HG03565 (cell line): ENCODE data around the gene AOPEP.

Source experiments
- ATAC-seq: cut with Tn5 transposase; IDR thresholded peaks from one replicate; pipeline ENCODE4 v1.9.1; 2021; ENCODE audit warnings: mild to moderate bottlenecking, moderate library complexity; ENCODE audit not compliant: unreplicated experiment

The AOPEP gene

GRCh38 chr9:95073042-95073607 is 346.6 kb downstream of the AOPEP start:
- ATAC-seq: no peak

DNA sequence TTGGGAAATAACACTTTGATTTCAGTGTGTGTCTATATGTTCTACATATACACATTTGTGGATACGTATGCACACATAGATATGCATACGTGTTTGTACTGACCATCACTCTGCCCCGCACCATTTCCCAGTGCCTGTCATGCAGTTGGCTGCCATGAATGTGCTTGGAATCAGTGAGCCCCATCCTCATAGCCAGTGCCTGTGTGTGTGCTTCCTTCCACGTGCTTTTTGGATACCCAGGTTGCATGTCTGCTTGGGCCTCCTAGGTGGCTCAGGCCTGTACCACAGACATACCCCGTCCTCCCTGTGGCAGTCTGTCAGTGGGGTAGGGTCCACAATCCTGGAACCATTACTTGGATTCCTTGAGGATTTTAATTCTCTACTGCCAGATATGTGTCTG is 347.4 kb downstream of the AOPEP start:
- ATAC-seq: no peak

DNA sequence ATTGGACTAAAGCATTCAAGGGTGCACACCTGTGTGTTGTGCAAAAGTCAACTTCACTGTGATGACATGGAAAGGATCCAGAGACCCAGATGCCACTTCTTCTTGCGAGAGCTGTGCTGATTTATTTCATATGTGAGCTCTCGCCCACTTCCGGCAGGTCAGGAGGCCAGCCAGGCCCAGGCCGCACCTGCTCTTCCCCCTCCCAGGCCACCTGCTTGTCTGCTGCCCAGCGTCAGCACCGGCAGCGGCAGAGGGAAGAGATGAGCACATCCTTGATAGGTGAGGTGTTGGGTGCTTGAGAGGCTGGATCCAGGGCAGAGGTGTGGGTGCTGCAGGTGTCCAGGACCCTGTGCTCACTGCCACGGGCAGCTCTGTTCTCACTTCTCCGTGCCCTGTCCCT is 348.1 kb downstream of the AOPEP start:
- no peak for ATAC-seq

DNA sequence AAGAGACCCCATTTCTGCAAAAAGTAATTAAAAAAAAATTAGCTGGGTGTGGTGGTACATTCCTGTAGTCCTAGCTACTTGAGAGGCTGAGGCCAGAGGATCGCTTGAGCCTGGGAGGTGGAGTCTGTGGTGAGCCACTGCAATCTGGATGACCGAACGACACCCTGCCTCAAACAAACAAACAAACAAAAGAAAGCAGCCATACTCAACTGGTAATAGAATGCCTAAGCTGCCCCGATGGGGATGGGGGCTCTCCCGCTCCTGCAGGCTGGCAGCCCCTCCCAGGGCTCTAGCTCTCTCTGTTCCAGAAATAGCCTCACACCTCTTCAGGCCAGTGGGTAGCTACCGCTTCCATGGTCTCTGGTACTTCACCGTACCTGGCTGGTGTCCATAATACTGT is 349.2 kb downstream of the AOPEP start:
- ATAC-seq: no peak

GRCh38 chr9:95076696-95077052 is 350.2 kb downstream of the AOPEP start:
- ATAC-seq: no peak

DNA sequence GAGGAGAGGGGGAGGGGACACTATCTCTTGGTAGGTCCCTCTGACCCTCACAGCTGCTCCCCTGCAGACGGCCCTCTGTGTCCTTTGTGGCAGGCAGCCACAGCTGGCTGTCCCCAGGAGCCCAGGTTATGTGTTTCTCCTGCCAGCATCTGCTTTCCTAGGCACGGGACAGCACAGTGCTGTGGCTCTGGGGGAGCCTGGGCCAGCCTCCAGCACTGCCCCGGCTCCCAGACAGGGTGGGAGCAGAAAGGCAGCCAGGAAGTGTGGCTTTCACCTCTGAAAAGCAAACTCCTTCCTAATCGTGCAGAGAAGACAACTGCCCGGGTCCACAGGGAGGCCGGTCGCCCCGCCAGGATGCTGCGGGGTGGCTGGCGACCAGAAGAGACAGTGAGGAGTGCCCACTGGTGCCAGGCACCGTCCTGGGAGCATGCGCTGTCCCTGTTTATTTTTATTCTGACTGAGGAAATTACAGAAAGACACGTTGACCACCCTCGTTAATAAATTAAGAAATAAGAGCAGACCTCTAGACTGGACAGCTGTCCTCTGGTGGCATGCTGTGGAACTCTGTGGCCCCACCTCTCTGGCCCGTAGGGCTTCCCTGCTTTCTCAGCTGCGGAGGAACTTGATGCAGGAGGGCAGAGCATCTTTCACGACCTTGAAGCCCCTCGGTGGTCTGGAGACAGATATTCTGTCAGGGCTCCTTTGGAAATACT is 350.7 kb downstream of the AOPEP start:
- ATAC-seq: no peak

- no peak for ATAC-seq
Observed at GRCh38 chr9:95077766-95078370, 351.4 kb downstream of the AOPEP start.

DNA sequence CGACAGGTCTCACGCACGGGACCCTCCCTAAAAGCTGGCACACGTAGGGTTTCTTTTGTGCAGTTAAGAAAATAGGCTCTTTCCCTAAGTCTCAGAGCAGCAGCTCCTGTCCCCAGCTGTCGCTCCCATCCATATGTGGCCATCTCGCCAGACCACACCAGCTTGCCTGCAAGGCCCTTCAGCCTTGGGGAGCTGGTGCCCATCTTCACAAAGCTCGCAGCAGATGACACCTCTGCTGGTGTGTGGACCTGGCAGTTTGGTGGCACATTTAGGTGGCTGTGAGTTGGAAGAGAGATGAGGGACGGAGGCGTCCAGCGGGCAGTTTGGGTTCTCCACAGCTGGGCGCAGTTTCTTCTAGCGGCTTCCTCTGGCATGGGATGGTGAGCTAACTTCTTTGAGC is 352.0 kb downstream of the AOPEP start:
- ATAC-seq: no peak

DNA sequence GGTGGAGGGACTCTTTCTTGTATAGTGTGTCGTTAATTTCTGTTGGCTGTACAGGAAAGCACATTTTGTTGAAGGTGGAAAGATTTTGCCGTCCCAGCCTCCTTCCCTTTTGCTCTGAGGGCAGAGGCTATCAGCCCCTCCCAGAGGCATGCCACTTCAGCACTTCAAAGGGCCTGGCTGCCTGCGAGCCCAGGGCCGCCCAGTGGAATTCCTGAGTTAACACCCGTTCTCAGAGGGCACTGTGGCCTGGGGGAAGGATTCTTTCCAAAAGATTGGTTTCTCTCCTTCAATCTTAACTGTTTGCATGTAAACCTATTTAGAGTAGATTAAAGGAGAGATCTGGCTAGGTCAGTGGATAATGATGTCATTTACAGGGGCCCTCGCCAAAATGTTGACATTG is 352.4 kb downstream of the AOPEP start:
- ATAC-seq: no peak

- no peak for ATAC-seq
Observed at GRCh38 chr9:95079461-95079860, 353.0 kb downstream of the AOPEP start.

DNA sequence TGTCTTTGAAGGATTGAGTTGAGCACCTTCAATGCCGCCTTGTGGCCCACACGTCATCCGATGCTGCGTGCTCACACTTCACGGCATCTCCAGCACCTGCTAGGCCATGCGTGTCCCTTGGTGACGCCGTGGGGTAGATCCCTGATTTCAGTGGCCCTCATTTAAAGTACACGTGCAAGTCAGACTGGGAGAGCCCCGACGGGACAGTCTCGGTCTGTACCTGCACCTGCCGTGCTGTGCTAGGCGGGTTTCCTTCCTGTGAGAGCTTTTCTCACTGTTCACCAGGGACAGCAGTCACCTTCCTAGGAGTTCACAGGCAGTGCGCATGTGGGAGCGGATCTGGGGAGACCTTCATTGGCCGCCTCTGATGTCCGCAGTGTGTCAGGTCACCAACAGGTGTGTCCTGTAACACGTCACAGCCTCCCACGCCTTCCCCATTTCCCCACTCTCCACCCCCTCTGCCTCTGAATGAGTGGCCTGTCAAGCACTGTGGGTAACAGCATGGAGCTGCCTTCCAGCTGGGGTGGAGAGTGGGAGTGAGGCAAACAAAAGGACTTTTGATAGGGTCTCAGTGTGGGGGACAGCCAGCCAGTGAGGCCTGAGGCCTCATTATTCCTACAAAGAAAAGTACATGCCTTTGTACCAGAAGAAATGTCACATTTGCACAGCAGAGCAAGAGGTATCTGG is 354.6 kb downstream of the AOPEP start:
- no peak for ATAC-seq

- ATAC-seq: no peak
Observed at GRCh38 chr9:95081998-95082397, 355.5 kb downstream of the AOPEP start.

GRCh38 chr9:95082401-95083084 is 356.0 kb downstream of the AOPEP start:
- no peak for ATAC-seq

- no peak for ATAC-seq
Observed at GRCh38 chr9:95083086-95083768, 356.7 kb downstream of the AOPEP start.

GRCh38 chr9:95084254-95084934 is 357.9 kb downstream of the AOPEP start:
- no peak for ATAC-seq

GRCh38 chr9:95085036-95085770 is 358.7 kb downstream of the AOPEP start:
- no peak for ATAC-seq

GRCh38 chr9:95085861-95086563 is 359.5 kb downstream of the AOPEP start:
- no peak for ATAC-seq

GRCh38 chr9:95086564-95086955 is 360.1 kb downstream of the AOPEP start:
- ATAC-seq: no peak

- no peak for ATAC-seq
Observed at GRCh38 chr9:95087659-95088242, 361.3 kb downstream of the AOPEP start.
